ENCODE results near the gene TEX52. TPM values are rescaled to one million over a fixed set of nuclear protein-coding genes. Genes with fewer than 3 reads are reported as not detected.
A peak's percentile ranks its signal among the peaks of the same experiment; 100 is the strongest.

The TEX52 gene
- total RNA-seq, 2 experiments from 2014 or later: 0.25 to 0.29 TPM

GRCh38 chr12:2890001-2890387 is 33.2 kb upstream of the TEX52 start:
- Histone ChIP-seq H2AFZ (ENCODE audit: low read length) (peak overlapping the region; percentile 89), H3K27ac (ENCODE audit: low read depth, low read length, poor library complexity, severe bottlenecking) (peak overlapping the region; percentile 33), H3K79me2 (ENCODE audit: insufficient read depth, low read depth, low read length) (peaks cover under 1% of the 10 kb centered on the region), H3K9me3 (ENCODE audit: low read length) (no peaks in the 10 kb centered on the region), H3K36me3 (ENCODE audit: insufficient read depth, low read length) (peaks cover 47% of the 10 kb centered on the region), H3K4me2 (ENCODE audit: low read length) (peak overlapping the region; percentile 97), H3K9me2 (ENCODE audit: insufficient read depth, low read length) (no peaks in the 10 kb centered on the region), H3K4me1 (ENCODE audit: insufficient read depth, low read length, poor library complexity, severe bottlenecking) (peaks cover 6% of the 10 kb centered on the region), H3K4me3 (ENCODE audit: low read depth, low read length, poor library complexity, severe bottlenecking) (peak overlapping the region; percentile 88), H4K20me1 (ENCODE audit: insufficient read depth, low read length) (peaks cover 2% of the 10 kb centered on the region; the same call in 1 of the 2 replicates)
- DNase-seq (ENCODE audit: low spot score): no peak
- TF ChIP-seq CTCF (conservative IDR thresholded peaks at IDR 0.05; ENCODE audit: low read length) (no peak), EZH2phosphoT487 (IDR thresholded peaks at IDR 0.05; ENCODE audit: borderline replicate concordance, low read depth, low read length) (no peak)
- ChIA-PET POLR2A (interaction anchor here (0.6 to 1.4 kb wide), 2 partner anchors 12 to 76 kb away, joined by 3 to 9 read pairs; no protein-coding TSS in a partner anchor), CTCF (ENCODE audit: unreplicated experiment) (no interaction called here)
- no TSS peak for BruUV-seq (replicated peaks)
- intact Hi-C loops (cut with micrococcal nuclease; ENCODE audit: unreplicated experiment): loop anchor here (1.0 to 5.0 kb wide), 2 partner anchors 12 to 52 kb away; no protein-coding TSS in a partner anchor

GRCh38 chr12:2886768-2887450 is 30.1 kb upstream of the TEX52 start:
- POLR2A ChIA-PET: interaction anchor here (1.6 kb wide), 1 partner anchor 9 kb away, joined by 3 read pairs; no protein-coding TSS in a partner anchor
- DNase-seq (ENCODE audit: low spot score): no peak

More at GRCh38 chr12:2886768-2887450, 30.1 kb upstream of the TEX52 start:
- Histone ChIP-seq H3K4me1 (ENCODE audit: insufficient read depth, low read length, poor library complexity, severe bottlenecking) (peaks cover 6% of the 10 kb centered on the region), H2AFZ (ENCODE audit: low read length) (no peak overlapping the region), H3K36me3 (ENCODE audit: insufficient read depth, low read length) (peaks cover 68% of the 10 kb centered on the region), H3K4me2 (ENCODE audit: low read length) (no peak overlapping the region), H4K20me1 (ENCODE audit: insufficient read depth, low read length) (peaks cover 7% of the 10 kb centered on the region; the same call in 1 of the 2 replicates), H3K79me2 (ENCODE audit: insufficient read depth, low read depth, low read length) (peaks cover 23% of the 10 kb centered on the region), H3K4me3 (ENCODE audit: low read depth, low read length, poor library complexity, severe bottlenecking) (no peak overlapping the region), H3K9me2 (ENCODE audit: insufficient read depth, low read length) (no peaks in the 10 kb centered on the region), H3K9me3 (ENCODE audit: low read length) (no peaks in the 10 kb centered on the region), H3K27ac (ENCODE audit: low read depth, low read length, poor library complexity, severe bottlenecking) (no peak overlapping the region)
- TF ChIP-seq CTCF (conservative IDR thresholded peaks at IDR 0.05; ENCODE audit: low read length) (no peak), EZH2phosphoT487 (IDR thresholded peaks at IDR 0.05; ENCODE audit: borderline replicate concordance, low read depth, low read length) (no peak)
- intact Hi-C loops (cut with micrococcal nuclease; ENCODE audit: unreplicated experiment): no loop called here
- CTCF ChIA-PET (ENCODE audit: unreplicated experiment): no interaction called here
- BruUV-seq (replicated peaks): no TSS peak

Data from OCI-LY7 (cell line).